Measurements from ENCODE around the gene FASTK.

FASTK gene

DNA sequence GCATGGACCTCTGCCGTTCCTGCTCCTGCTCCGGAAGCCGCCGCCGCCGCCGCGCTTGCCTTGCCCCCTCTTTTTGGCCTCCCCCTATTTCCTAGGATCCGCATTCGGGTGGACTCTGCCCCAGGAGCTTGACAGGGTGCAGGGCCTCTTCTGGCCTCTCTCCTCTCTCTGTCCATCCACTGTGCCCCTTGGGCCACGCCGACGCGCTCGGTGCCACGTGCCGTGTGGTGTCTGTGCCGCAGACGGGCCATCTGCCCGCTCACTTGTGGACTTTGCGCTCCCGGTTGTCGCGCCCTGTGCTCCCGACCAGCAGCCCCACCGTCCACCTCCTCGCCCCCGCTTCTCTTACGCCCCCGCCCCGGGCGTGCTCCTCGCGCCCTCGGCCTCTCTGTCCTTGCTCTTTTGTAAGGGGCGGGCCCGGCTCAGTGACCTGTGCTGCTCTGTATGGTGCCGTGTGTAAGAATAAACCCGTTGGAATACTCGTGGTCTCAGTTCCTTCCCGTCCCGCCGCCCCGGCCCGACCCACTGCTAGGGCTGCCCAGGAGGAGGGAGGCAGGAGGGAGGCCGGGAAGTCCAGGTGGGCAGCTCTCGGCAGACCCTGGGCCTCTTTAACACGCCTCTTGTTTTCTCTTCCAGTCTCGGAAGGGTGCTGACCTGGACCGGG, 42.7 kb upstream of the FASTK start:
- H4K8ac ChIP-seq (ENCODE audit: low read length) = no peak overlapping the region
- H2BK5ac ChIP-seq (ENCODE audit: low read depth, low read length, poor library complexity, severe bottlenecking) = no peak overlapping the region
- no peak overlapping the region for H3K23ac ChIP-seq (ENCODE audit: low read length in 2 of 2)
- H2BK12ac ChIP-seq (ENCODE audit: low read length in 2 of 2) = no peak overlapping the region
- H3K4me1 ChIP-seq (ENCODE audit: control insufficient read depth, insufficient read depth, low read depth, low read length) = peaks cover 25% of the 10 kb centered on the region
- peaks cover 49% of the 10 kb centered on the region for H3K79me1 ChIP-seq (replicated peaks; ENCODE audit: low read length, poor library complexity, severe bottlenecking)
- no peak overlapping the region for H2BK15ac ChIP-seq (ENCODE audit: low read depth, poor library complexity, severe bottlenecking)
- H3K27me3 ChIP-seq (ENCODE audit: control insufficient read depth in 1 of 2, insufficient read depth in 1 of 2, low read length in 2 of 2) = no peaks in the 10 kb centered on the region
- 94% methylated on average over 50 of the region's 50 CpGs for WGBS
- H4K91ac ChIP-seq (ENCODE audit: low read length) = peak overlapping the region; percentile 14
- H3K9ac ChIP-seq (ENCODE audit: low read length) = no peak overlapping the region
- no peak overlapping the region for H3K4ac ChIP-seq (ENCODE audit: low read depth in 1 of 2, low read length in 2 of 2)
- H3K4me2 ChIP-seq (ENCODE audit: low read length, poor library complexity, severe bottlenecking) = no peak overlapping the region
- H3K18ac ChIP-seq (ENCODE audit: low read depth in 1 of 2, low read length in 2 of 2) = no peak overlapping the region
- no peak overlapping the region for H3K27ac ChIP-seq (ENCODE audit: low read length, poor library complexity, severe bottlenecking)
- peaks cover 75 to 85% of the 10 kb centered on the region in 2 experiments for H3K36me3 ChIP-seq (ENCODE audit: control insufficient read depth in 1 of 2, insufficient read depth in 2 of 2, low read depth in 1 of 2, low read length in 2 of 2)
- H3K4me3 ChIP-seq (ENCODE audit: insufficient read depth in 1 of 2, low read depth in 1 of 2, low read length in 2 of 2) = no peak overlapping the region
- H3K14ac ChIP-seq (ENCODE audit: low read length in 2 of 2) = no peak overlapping the region
- no peaks in the 10 kb centered on the region for H3K9me3 ChIP-seq (ENCODE audit: control insufficient read depth, low read length)
- H2AK5ac ChIP-seq (ENCODE audit: low read length, severe bottlenecking) = no peak overlapping the region
- H2BK120ac ChIP-seq (ENCODE audit: low read depth, low read length) = no peak overlapping the region
- no peak overlapping the region for H2AFZ ChIP-seq (ENCODE audit: low read depth, low read length)
- DNase-seq = no peak

DNA sequence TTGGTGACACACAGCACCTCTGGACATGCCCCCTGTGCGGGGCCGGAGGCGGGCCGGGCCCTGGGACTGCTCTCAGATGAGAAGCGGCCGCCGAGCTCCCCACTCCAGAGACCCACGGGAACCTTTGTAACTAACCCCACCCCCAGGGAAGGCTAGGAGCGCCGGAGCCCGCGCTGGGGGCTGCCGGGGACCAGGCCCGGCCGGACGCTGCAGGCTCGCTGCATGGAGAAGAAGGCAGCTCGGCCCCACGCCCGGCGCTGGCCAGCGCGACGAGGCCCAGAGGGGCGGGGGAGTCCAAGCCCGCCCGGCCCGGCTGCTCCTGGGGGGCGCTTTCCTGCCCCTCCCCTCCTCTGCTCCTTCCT, 42.2 kb upstream of the FASTK start:
- Histone ChIP-seq H3K4me2 (ENCODE audit: low read length, poor library complexity, severe bottlenecking) (no peak overlapping the region), H3K4ac (ENCODE audit: low read depth in 1 of 2, low read length in 2 of 2) (no peak overlapping the region), H3K18ac (ENCODE audit: low read depth in 1 of 2, low read length in 2 of 2) (no peak overlapping the region), H2AFZ (ENCODE audit: low read depth, low read length) (no peak overlapping the region), H3K4me3 (ENCODE audit: insufficient read depth in 1 of 2, low read depth in 1 of 2, low read length in 2 of 2) (no peak overlapping the region), H4K91ac (ENCODE audit: low read length) (no peak overlapping the region), H3K27me3 (ENCODE audit: control insufficient read depth in 1 of 2, insufficient read depth in 1 of 2, low read length in 2 of 2) (no peaks in the 10 kb centered on the region), H3K4me1 (ENCODE audit: control insufficient read depth, insufficient read depth, low read depth, low read length) (peaks cover 25% of the 10 kb centered on the region), H3K36me3 (ENCODE audit: control insufficient read depth in 1 of 2, insufficient read depth in 2 of 2, low read depth in 1 of 2, low read length in 2 of 2) (peaks cover 75 to 85% of the 10 kb centered on the region in 2 experiments), H2BK5ac (ENCODE audit: low read depth, low read length, poor library complexity, severe bottlenecking) (no peak overlapping the region), H2BK15ac (ENCODE audit: low read depth, poor library complexity, severe bottlenecking) (no peak overlapping the region), H2AK5ac (ENCODE audit: low read length, severe bottlenecking) (no peak overlapping the region), H3K14ac (ENCODE audit: low read length in 2 of 2) (no peak overlapping the region), H2BK120ac (ENCODE audit: low read depth, low read length) (no peak overlapping the region), H3K9me3 (ENCODE audit: control insufficient read depth, low read length) (no peaks in the 10 kb centered on the region), H3K27ac (ENCODE audit: low read length, poor library complexity, severe bottlenecking) (no peak overlapping the region), H3K9ac (ENCODE audit: low read length) (no peak overlapping the region), H3K23ac (ENCODE audit: low read length in 2 of 2) (no peak overlapping the region), H3K79me1 (replicated peaks; ENCODE audit: low read length, poor library complexity, severe bottlenecking) (peaks cover 49% of the 10 kb centered on the region), H4K8ac (ENCODE audit: low read length) (no peak overlapping the region), H2BK12ac (ENCODE audit: low read length in 2 of 2) (no peak overlapping the region)
- no peak for DNase-seq
- 90% methylated on average over 28 of the region's 29 CpGs for WGBS

DNA sequence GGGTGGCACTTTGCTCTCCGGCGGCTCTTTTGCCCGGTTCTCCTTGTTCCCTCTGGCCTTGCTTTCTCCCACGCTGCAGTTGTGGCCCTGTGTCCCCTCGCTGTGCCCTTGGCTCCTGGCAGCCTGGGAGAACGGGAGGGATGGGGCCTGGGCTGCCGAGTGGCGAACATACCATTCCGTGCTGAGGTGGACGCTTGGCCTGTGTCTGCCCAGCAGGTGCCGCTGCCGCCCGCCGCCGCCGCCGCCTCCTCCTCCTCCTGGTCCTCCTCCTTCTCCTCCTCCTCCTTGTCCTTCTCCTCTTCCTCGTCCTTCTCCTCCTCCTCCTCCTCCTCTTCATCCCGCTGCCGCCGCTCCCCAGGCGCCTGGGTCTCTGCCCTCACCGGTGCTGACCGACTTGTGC, 41.7 kb upstream of the FASTK start:
- 84% methylated on average over 24 of the region's 24 CpGs for WGBS
- H3K4me1 ChIP-seq (ENCODE audit: control insufficient read depth, insufficient read depth, low read depth, low read length) = peaks cover 27% of the 10 kb centered on the region
- no peak overlapping the region for H3K18ac ChIP-seq (ENCODE audit: low read depth in 1 of 2, low read length in 2 of 2)
- peak overlapping the region in 1 of 2 experiments; percentile 12 for H2BK12ac ChIP-seq (ENCODE audit: low read length in 2 of 2)
- no peak overlapping the region for H3K27ac ChIP-seq (ENCODE audit: low read length, poor library complexity, severe bottlenecking)
- H3K9ac ChIP-seq (ENCODE audit: low read length) = no peak overlapping the region
- H2BK15ac ChIP-seq (ENCODE audit: low read depth, poor library complexity, severe bottlenecking) = no peak overlapping the region
- no peak overlapping the region for H4K8ac ChIP-seq (ENCODE audit: low read length)
- no peaks in the 10 kb centered on the region for H3K27me3 ChIP-seq (ENCODE audit: control insufficient read depth in 1 of 2, insufficient read depth in 1 of 2, low read length in 2 of 2)
- H3K4me2 ChIP-seq (ENCODE audit: low read length, poor library complexity, severe bottlenecking) = no peak overlapping the region
- no peak overlapping the region for H2AK5ac ChIP-seq (ENCODE audit: low read length, severe bottlenecking)
- peaks cover 71 to 85% of the 10 kb centered on the region in 2 experiments for H3K36me3 ChIP-seq (ENCODE audit: control insufficient read depth in 1 of 2, insufficient read depth in 2 of 2, low read depth in 1 of 2, low read length in 2 of 2)
- no peak overlapping the region for H3K4me3 ChIP-seq (ENCODE audit: insufficient read depth in 1 of 2, low read depth in 1 of 2, low read length in 2 of 2)
- peaks cover 48% of the 10 kb centered on the region for H3K79me1 ChIP-seq (replicated peaks; ENCODE audit: low read length, poor library complexity, severe bottlenecking)
- no peak overlapping the region for H2AFZ ChIP-seq (ENCODE audit: low read depth, low read length)
- no peaks in the 10 kb centered on the region for H3K9me3 ChIP-seq (ENCODE audit: control insufficient read depth, low read length)
- H4K91ac ChIP-seq (ENCODE audit: low read length) = no peak overlapping the region
- no peak overlapping the region for H2BK120ac ChIP-seq (ENCODE audit: low read depth, low read length)
- DNase-seq = no peak
- no peak overlapping the region for H3K14ac ChIP-seq (ENCODE audit: low read length in 2 of 2)
- H3K4ac ChIP-seq (ENCODE audit: low read depth in 1 of 2, low read length in 2 of 2) = no peak overlapping the region
- H3K23ac ChIP-seq (ENCODE audit: low read length in 2 of 2) = no peak overlapping the region
- no peak overlapping the region for H2BK5ac ChIP-seq (ENCODE audit: low read depth, low read length, poor library complexity, severe bottlenecking)

GRCh38 chr7:151121380-151122170, 41.0 kb upstream of the FASTK start:
- no peak for DNase-seq

More at GRCh38 chr7:151121380-151122170, 41.0 kb upstream of the FASTK start:
- H3K79me1 ChIP-seq (replicated peaks; ENCODE audit: low read length, poor library complexity, severe bottlenecking) = peaks cover 47% of the 10 kb centered on the region
- WGBS = 94% methylated on average over 30 of the region's 30 CpGs
- H4K91ac ChIP-seq (ENCODE audit: low read length) = no peak overlapping the region
- H3K18ac ChIP-seq (ENCODE audit: low read depth in 1 of 2, low read length in 2 of 2) = no peak overlapping the region
- H2AFZ ChIP-seq (ENCODE audit: low read depth, low read length) = no peak overlapping the region
- peaks cover 28% of the 10 kb centered on the region for H3K4me1 ChIP-seq (ENCODE audit: control insufficient read depth, insufficient read depth, low read depth, low read length)
- H3K4me2 ChIP-seq (ENCODE audit: low read length, poor library complexity, severe bottlenecking) = no peak overlapping the region
- H2BK12ac ChIP-seq (ENCODE audit: low read length in 2 of 2) = no peak overlapping the region
- H3K9me3 ChIP-seq (ENCODE audit: control insufficient read depth, low read length) = no peaks in the 10 kb centered on the region
- H2BK15ac ChIP-seq (ENCODE audit: low read depth, poor library complexity, severe bottlenecking) = no peak overlapping the region
- H3K4me3 ChIP-seq (ENCODE audit: insufficient read depth in 1 of 2, low read depth in 1 of 2, low read length in 2 of 2) = no peak overlapping the region
- no peak overlapping the region for H2BK120ac ChIP-seq (ENCODE audit: low read depth, low read length)
- H3K14ac ChIP-seq (ENCODE audit: low read length in 2 of 2) = no peak overlapping the region
- H4K8ac ChIP-seq (ENCODE audit: low read length) = no peak overlapping the region
- H2BK5ac ChIP-seq (ENCODE audit: low read depth, low read length, poor library complexity, severe bottlenecking) = no peak overlapping the region
- H3K23ac ChIP-seq (ENCODE audit: low read length in 2 of 2) = no peak overlapping the region
- H3K27me3 ChIP-seq (ENCODE audit: control insufficient read depth in 1 of 2, insufficient read depth in 1 of 2, low read length in 2 of 2) = no peaks in the 10 kb centered on the region
- H3K36me3 ChIP-seq (ENCODE audit: control insufficient read depth in 1 of 2, insufficient read depth in 2 of 2, low read depth in 1 of 2, low read length in 2 of 2) = peaks cover 66 to 86% of the 10 kb centered on the region in 2 experiments
- no peak overlapping the region for H3K9ac ChIP-seq (ENCODE audit: low read length)
- no peak overlapping the region for H3K27ac ChIP-seq (ENCODE audit: low read length, poor library complexity, severe bottlenecking)
- H3K4ac ChIP-seq (ENCODE audit: low read depth in 1 of 2, low read length in 2 of 2) = no peak overlapping the region
- H2AK5ac ChIP-seq (ENCODE audit: low read length, severe bottlenecking) = no peak overlapping the region
